GM19328 (cell line): ENCODE results near the gene SOCS6.
"Not testable (repeated sequence)": the region's sequence is repeated elsewhere in the genome, so short reads cannot be mapped to it uniquely, and the experiment has no call there.

Experiments
- ATAC-seq: cut with Tn5 transposase; IDR thresholded peaks from one replicate; pipeline ENCODE4 v1.9.1; 2021; ENCODE audit warnings: mild to moderate bottlenecking, moderate library complexity; ENCODE audit not compliant: unreplicated experiment

The SOCS6 gene, protein sequence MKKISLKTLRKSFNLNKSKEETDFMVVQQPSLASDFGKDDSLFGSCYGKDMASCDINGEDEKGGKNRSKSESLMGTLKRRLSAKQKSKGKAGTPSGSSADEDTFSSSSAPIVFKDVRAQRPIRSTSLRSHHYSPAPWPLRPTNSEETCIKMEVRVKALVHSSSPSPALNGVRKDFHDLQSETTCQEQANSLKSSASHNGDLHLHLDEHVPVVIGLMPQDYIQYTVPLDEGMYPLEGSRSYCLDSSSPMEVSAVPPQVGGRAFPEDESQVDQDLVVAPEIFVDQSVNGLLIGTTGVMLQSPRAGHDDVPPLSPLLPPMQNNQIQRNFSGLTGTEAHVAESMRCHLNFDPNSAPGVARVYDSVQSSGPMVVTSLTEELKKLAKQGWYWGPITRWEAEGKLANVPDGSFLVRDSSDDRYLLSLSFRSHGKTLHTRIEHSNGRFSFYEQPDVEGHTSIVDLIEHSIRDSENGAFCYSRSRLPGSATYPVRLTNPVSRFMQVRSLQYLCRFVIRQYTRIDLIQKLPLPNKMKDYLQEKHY

DNA sequence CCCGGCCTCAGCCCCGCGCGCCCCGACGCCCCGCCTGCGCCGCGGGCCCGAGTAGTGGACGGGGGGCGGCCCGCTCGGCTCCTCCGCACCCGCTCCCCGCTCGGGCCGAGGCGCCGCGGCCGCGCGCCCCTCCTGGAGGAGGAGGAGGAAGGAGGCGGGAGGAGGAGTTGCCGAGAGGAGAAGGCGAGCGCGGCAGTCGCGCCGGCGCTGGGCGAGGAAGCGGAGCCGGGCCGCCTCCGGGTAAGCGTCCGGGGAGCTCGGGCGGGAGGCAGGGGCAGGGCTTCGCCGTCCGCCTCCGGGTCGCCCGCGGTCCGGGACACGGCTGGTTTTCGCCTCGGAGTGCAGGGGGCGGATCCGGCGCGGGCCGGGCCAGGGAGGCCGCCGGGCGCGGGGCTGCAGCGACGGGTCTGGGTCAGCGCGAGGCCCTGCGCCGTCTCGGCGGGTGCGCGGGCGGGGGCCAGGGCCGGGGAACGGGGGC lies at the start of gene SOCS6:
Gene SOCS6 (plus strand): TSS at position 195 of the 478 bp plus-strand sequence. CDS start 35,624 bp downstream, outside the sequence.
- peak; percentile 74 for ATAC-seq

DNA sequence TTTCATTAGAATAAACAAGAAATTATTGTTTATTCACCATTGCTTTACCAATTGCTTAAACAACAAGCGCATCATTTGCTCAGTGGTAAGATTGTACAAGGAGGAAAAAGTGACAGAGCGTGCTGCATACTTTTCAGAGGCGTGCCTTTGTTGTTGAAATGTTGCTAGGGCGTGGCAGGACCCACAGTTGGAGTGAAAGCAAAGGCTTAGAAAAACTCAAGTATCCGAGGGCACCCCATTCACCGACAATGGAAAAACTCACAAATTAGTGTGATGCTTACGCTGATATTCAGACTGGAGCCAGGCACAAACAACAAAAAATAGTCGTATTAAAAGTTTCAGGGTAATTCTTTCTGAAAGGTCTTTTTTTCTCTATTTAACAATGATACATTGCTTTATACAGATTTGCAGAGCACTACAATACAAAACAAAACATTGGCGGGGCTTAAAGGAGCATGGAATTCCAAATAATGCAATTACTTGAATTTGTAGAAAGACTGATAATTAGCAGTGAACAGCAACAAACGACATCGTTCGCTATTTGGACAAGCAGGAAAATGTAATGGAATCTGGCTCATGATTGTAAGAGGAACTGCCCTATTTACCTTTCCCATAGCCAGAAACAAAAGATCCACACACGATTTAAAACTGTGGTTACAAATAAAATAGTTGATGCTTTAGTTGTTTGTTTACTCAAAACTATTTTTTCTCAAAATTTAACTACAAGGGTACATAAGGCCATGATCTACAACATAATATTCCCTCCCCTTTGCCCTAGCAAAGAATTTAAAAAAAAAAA lies 45.5 kb upstream of the SOCS6 start:
- ATAC-seq, result no peak

DNA sequence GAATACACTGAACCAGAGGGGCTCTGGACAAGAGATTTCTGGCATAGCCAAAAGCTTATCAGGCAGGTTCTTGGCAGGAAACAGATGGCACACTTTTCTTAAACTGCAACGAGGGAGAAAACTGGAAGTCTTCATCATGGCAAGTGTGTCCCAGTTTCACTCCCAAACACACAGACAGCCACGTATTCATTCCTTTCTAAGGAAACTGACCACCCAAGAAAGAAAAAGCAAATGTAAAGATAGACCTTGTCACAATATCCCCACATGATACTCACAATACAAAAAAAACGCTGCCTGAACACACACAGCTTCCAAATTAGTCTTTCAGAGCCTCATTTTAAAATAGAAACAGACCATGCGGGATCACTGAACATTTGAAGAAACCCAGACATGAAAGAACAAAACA lies 42.8 kb upstream of the SOCS6 start:
- ATAC-seq, result no peak

DNA sequence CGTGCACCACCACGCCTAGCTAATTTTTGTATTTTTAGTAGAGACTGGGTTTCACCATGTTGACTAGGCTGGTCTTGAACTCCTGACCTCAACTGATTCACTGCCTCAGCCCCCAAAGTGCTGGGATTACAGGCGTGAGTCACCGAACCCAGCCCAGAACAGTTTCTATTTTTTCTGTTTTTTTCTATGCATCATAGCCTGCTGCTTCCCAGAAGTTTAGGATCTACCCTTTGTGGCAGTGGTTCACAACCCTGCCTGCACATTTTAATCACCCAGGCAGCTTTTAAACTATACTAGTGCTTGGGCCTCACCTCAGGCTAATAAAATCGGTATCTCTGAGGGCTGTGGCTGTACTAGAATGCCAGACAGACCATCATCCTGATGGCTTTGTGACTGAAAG lies 39.7 kb upstream of the SOCS6 start:
- no peak for ATAC-seq

DNA sequence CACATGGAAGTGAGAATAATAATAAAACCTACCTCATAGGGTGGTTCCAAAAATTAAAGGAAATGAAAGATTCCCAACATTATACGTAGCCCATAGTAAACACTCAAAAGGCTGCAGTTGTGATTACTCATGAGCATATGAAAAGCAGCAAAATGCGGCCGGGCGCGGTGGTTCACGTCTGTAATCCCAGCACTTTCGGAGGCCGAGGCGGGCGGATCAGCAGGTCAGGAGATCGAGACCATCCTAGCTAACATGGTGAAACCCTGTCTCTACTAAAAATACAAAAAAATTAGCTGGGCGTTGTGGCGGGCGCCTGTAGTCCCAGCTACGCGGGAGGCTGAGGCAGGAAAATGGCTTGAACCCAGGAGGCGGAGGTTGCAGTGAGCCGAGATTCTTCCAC lies 39.0 kb upstream of the SOCS6 start:
- not testable (repeated sequence) for ATAC-seq

DNA sequence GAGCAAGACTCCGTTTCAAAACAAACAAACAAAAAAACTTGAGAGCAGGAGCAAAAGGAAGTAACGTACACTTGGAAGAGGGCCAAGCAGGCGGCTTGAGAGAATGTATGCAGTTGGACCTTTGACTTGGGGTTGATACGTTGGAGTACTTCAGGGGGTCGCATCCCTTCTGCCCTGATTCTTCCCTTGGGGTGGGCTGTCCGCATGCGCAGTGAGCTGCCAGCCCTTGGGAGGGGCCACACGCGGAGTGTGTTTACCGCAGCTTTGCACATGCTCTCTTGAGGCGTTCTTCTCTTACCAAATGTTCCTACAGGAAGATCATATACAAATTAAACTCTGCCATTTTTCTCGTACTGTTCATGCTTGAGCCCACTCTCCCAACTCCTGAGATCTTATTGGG lies 38.1 kb upstream of the SOCS6 start:
- ATAC-seq, result no peak

DNA sequence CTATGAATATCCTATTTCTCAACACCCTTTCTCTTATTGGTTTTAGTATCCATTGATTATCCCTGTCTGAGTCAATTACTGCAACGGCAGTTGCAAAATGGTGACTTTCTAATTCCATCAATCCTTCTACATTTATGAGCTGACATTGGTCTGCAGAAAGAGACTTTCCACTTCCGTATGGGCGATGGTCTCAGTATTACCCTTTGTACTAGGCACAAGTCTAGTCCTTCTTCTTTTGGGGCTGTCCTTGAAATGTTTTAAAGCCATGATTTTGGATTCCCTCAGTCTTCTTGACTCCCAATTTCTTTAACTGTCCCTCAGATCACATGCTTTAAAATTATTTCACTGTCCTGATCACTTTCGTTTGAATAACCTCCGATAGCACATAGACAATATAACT lies 32.7 kb upstream of the SOCS6 start:
- no peak for ATAC-seq

DNA sequence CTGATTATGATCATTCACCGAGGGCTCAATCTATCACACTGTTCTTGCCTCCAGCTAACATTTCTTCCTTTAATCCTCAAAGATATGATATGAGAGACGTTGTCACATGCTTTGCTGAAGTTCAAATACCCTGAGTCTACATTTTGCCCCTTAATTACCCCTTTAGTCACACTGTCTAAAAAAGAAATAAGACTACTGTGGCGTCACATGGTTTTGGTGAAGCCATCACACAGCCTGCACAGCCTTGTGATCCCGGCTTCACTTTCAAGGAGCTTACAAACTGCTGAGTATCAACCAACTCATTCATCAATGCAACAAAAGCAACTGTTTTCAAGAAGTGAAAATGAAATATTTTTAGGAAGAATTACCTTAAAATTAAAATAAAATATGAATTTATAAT lies 31.9 kb upstream of the SOCS6 start:
- ATAC-seq, result no peak

DNA sequence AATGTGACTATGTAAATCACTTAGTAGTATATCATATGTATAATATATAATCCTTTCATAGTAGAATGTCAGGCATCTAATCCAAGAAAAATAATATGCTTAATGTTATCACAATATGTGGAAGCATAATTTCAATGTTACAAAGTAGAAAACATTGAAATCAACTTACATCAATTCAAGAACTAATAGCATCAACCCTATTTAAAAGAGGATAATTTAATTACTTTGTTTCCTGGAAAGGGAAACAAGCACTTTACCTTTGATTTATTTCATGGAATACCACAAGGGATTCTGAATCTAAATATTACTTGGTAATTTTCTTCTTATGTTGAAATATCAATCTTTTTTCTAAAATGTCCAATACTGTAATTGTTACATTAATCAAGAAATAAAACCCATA lies 30.6 kb upstream of the SOCS6 start:
- no peak for ATAC-seq

DNA sequence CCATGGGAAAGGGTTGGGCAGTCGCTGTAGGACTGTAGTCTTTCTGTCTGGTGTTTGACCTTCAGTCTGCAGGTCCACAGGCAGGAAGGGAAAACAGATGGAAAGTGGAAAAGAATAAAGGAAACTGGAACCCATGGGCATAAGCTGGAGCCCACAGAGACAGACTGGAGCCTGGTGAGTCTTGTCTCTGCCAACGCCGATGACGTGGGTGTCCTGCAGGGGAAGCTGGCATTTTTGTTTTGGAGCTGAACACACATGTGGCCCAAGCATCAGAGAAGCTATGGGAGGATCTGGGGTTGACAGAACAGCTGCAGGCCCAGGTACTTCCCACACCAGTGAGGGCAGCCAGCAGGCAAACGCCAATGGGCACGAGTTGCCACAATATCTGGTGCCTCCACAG lies 28.2 kb upstream of the SOCS6 start:
- no peak for ATAC-seq

DNA sequence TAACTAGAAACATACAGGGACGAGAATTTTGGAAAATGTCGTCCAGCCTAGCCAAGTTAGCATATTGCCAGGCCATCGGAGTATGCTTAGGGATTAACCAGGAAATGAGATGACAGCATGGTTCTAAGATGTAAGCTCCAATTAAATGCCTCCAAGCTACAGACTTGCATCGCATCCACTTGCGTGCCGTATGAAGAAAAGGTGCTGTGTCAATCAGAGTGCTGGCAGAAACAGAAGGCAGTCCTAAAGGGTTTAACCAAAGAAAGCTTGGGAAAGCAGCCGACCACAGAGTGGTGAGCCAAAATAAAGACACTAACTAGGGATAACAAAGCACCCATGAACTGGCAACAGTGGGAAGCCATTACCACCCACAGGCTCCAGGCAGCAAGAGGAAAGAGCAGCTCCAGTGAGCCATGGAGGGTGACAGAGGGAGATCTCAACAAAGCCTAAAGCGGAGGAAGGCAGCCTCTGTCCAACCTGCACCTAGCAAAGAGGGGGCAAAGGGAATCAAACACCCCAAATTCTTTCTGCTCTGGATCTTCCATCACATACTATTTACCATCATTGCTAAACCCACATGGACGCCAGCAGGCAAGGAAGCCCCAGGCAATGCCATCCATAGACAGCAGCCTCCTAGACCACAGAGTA lies 27.6 kb upstream of the SOCS6 start:
- ATAC-seq, result no peak

DNA sequence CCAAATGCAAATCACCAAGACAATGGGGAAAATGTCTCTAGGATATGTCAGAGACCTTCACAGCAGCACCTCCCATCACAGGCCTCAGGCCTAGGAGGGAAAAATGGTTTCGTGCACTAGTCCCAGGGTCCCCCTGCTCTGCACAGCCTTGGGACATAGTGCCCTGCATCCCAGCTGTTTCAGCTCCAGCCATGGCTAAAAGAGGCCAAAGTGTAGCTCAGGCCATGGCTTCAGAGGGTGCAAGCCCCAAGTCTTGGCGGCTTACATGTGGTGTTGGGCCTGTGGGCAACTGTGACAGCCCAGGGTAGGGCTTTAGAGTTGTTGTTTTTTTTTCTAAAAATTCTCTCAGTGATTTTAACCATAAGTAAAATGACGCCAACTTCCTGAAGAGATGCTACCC lies 25.5 kb upstream of the SOCS6 start:
- no peak for ATAC-seq

DNA sequence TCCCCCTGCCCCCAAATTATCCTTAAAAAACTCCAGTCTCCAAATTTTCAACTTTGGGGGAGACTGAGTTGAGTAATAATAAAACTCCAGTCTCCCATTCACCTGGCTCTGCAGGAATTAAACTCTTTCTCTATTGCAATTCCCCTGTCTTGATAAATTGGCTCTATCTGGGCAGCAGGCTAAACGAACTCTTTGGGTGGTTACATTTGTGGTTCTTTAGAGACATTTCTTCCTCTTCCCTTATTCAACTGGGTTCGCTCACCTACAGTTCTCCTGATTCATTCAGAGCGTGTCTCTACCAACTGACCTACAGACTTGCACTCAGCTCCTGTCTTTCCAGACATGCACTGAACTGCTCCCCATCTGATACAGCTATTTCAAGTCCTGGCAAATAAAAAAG lies 17.1 kb upstream of the SOCS6 start:
- no peak for ATAC-seq

DNA sequence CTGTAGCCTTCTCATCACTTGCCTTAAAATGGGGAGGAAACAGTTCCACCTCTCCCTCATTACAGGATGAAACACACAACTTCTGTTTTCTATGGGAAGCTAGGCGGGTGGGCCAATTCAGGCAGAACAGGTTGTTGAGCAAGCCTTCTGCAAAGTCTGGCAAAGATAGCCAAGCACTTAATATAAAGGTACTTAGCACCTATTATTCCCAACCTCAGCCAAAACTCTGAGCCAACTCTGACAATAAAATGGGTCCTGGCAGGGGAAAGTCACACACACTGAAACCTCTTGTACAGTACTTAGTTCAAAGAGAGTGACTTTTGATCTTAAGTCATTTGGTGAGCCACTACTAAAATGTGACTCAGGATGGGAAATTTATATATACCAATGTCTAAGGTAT lies 15.8 kb upstream of the SOCS6 start:
- ATAC-seq, result no peak

DNA sequence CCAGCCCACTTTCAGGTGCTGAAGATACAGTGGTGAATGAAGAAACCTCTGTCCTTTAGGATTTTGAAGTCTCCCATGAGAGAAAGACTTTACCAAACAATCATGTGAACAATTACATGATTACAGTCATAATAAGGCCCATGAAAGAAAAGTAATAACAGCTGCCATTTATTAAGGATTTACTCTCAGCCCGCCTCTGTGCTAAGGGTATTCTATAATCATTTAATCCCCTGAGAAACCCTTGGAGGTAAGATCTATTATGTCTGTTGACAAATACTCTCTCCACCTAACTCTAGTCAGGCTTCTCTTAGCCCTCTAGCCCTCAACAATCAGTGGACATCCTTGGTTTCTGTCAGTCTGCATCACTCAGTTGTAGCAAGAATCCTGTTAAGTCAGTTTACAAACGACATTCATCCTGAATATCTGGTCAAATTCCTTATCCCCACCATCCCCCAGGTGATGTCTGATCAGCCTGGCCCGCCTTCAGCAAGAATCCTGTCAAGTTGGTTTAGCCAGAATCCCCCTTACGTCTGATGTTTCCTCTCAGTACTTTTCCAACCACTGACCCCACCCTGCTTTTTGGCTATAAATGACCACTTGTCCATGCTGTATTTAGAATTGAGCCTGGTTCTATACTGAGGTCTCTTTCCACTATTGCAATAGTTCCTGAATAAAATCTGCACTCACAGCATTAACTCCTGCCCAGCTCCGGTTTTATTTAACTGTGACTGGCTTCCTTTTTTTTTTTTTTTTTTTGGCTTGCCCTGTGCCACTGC lies 12.2 kb upstream of the SOCS6 start:
- ATAC-seq, result no peak

DNA sequence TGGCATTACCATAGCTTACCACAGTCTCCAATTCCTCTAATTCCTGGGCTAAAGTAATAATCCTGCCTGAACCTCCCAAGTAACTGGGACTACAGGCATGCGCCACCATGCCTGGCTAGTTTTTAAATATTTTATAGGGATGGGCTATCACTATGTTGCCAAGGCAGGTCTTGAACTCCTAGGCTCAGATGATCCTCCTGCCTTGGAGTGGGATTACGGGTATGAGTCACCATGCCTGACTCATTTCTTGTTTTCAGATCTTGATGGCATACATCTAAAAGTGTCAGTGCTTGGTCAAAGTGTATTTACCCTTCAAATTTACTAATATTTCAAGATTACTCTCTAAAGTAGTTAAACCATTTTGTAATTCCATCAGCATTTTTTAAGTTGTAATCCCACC lies 9.4 kb upstream of the SOCS6 start:
- no peak for ATAC-seq

DNA sequence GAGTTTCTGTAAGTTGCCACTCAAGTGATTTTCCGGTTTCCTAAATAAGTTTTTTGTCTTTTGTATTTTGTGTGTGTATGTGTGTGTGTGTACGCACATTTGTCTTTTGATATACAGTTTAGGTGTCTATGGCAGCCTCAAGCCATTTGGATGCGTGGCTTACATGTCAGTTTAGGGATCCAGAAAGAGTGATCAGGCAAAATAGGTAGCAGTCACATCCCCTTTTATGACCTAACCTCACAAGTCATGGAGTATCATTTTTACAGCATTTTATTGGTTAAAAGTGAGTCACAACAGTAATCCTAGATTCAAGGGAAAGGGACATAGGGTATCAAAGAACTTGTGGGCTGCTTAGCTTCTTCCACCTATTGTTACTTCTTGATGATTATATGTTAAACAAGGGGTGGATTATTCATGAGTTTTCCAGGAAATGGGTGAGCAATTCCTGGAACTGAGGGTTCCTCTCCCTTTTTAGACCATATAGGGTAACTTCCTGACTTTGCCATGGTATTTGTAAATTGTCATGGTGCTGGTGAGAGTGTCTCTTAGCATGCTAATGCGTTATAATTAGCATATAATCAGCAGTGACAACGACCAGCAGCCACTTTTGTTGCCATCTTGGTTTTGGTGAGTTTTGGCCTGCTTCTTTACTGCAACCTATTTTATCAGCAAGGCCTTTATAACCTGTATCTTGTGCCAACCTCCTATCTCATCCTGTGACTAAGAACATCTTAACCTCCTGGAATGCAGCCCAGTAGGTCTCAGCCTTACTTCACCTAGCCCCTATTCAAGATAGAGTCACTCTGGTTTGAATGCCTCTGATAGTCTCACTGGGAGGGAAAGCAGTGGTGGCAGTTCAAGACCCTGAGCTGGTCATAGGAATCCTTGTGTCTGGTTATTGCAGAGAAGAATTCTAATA lies 8.6 kb upstream of the SOCS6 start:
- no peak for ATAC-seq

DNA sequence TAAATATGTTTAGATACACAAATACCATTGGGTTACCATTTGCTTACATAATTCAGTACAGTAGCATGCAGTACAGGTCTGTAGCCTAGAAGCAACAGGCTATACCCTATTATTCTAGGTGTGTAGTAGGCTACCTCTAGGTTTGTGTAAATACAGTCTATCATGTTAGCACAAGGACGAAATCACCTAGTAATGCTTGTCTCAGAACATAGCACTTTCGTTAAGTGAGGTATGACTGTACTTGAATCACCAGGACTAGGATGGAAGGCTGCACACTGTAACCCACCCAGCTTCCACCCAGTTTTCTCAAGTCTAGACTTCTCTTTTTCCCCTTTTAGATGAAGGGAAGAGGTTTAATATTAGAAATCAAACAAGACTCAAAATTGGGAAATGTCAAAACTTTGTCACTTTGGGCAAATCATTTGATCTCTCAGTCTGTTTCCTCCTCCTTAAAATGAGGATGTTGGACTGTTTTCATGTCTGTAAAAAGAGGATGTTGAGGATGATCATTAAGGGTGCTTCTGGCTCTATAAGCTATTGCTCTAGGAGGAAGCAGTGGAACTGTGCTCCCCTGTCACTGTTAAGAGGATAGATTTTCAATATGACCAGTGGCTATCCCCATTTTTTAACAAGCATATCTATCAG lies 3.7 kb upstream of the SOCS6 start:
- ATAC-seq, result no peak

DNA sequence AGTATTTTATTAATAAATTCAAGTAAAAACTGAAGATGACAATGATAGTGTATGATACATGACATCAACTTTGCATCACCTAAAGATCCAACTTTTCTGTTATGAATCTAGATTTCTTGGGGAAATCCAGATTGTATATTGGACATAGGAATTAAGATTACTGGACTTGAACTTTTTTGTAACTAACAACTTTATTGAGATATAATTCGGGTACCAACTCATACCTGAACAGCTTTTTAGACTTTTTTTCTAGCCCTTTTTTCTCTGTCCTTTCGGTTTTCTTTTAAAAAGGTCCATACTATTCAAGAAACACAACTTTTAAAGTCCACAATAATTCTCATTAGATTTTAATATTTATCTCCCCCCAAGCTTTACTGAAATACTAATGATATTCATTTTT lies 1.1 kb upstream of the SOCS6 start:
- no peak for ATAC-seq
